ENCODE measurements around the gene MFRP.

Gene MFRP

DNA sequence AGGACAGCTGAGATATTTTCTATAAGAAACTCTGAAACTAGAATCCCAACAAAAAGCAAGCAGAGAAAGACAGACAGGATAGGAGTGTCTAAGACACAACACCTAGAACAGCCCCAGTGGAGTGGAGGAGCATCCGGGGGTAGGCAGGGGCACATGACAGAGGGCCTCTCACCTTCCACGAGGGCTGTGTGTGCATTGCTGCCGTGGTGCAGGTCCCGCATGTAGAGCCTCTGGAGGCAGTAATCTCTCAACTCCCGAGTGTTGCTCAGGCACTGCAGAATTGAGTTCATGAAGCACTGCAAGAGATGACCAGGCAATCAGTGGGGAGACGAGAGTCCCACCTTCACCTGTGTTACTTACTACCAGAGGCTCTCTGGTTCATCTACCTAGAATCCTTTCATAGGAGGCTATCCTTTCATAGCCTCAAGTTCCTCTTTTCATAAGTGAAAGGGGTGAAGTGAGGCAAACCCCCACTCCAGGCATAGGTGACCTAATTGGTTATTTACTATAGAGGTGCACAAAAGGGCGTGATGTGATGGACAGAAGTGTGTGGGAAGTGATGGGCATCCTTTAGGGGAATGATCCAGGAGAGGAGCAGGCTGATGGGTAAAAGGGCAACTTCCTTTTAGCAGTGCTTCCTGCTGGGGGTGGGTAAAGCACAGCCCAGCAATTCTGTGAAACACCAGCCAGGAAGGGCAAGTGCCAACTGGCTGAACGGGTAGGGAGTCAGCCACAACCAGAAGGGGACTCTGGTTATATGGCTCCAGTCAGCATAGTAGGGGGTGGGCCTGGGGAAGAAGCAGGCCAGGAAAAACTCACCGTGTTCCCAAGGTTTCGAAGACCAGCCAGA lies 13.1 kb upstream of the MFRP start:
- no peak for DNase-seq (ENCODE audit: low read depth in 2 of 2)

DNA sequence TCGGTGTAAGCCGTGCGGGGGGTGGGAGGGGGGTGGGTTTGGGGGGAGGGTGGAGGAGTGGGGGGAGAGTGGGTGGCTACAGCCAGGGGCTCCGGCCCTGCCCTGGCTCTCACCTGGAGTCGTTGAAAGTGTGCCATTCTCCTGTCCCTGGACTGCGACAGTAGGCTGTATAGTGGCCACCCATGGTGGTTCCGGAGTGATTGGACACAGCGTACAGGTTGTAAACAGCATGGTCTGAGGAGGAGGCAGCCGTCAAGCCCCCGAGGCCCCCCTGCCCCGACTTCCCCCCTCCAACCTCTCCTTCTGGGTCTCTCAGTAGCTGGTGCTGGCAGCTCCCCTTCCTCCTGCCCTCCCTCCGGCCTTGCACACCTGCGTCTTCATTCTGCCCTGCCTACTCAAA lies 10.6 kb upstream of the MFRP start:
- DNase-seq (ENCODE audit: low read depth in 2 of 2), result no peak

DNA sequence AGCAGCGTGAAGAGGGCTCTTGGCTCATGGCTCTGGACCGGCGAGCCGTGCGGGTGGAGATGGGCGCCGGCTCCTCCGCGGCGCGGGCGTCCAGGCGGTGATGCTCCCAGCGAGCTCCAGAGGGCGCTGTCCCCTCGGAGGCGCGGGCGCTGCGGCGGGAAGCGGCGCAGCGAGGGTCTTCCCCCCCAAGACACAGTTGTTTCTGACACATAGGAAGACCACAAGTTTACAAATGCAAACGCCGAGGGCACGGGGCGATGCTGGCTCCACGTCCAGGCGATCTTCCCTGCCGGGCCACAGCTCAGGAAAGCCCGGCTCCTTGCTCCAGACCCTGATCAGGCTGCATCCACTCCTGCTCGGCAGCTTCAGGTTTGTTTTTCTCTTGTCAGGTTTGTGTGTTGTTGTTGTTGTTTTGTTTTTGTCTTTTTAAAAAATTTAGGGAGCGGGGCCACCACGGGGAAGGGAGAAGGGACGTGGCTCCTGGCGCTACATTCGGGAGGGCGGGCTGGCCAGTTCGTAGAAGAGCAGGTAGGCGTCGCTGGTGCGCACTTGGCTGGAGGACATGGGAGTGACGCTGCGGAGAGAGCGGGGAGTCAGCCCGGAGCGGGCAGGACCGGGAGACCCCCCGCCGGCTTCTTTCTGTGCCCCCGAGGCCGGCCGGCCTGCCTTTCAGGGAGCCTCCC lies 10.0 kb upstream of the MFRP start:
- peak; percentile 52 to 67 for DNase-seq (ENCODE audit: low read depth in 2 of 2)

DNA sequence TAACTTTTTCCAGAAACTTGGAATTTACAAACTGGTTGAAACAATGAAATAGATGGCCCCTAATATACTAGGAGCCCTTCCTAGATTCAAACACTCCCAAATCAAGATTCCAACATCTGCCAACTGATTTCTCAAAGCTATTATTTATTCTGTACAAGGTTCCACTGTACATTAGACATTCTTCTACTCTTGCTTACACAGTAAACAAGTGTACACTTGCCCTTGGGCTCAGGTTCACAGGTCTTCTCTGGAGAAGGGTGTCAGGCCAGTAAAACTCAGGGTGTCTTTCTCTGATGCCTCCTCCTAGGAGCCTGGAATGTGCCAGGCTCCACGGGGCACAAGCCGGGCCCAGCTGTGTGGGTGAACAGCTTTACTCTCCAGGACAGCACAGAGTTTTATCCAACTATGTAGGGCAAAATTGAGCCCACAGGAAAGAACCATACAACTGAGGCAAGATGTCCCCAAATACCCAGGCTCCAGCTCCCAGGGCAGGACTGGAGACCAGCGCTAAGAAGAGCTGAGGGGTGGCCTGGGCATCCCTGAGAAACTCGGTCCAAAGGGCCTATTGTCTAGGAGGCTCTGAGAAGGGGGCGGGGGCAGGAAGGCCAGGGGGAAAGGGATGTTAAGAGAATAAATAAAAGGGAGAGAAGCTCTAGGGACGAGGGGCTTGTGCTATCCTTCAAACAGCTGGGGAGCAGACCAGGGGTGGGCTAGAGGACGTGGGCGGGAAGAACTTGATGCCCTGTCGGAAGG lies 8.8 kb upstream of the MFRP start:
- no peak for DNase-seq (ENCODE audit: low read depth in 2 of 2)

DNA sequence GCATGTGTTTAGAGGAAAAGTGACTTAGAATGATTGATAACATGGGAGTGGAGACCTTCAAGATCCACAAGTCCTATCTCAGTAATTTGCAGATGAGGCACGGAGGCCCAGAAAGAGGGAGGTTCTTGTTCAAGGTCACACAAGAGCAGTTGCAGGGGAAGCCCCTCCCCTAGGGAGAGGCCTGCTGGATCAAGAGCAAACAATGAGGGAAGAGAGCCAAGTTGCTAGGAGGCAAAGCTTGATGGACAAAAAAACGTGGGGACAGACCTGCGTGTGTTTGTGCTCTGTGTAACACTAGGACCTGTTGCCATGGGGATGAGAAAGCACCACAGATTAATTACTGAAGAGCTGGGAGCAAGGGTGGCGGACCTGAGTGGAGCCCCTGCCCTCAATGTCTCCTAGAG lies 6.4 kb upstream of the MFRP start:
- no peak for DNase-seq (ENCODE audit: low read depth in 2 of 2)

DNA sequence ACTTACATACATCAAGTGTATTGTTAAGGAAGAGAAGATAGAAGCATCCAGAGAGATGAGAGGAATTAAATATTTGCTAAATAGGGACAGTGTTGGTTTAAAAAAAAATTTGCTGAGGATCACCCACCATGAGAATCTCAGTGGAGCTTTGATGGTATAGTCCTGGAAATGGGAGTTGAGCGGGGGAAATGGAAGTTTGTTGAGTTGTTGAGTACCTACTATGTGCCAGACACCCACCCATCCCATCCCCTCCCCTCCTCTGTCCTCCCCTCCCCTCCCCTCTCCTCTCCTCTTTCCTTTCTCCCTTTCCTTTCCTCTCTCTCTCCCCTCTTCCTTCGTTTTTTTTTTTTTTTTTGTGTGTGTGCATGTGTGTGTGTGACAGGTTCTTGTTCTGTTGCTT lies 4.7 kb upstream of the MFRP start:
- no peak for DNase-seq (ENCODE audit: low read depth in 2 of 2)

DNA sequence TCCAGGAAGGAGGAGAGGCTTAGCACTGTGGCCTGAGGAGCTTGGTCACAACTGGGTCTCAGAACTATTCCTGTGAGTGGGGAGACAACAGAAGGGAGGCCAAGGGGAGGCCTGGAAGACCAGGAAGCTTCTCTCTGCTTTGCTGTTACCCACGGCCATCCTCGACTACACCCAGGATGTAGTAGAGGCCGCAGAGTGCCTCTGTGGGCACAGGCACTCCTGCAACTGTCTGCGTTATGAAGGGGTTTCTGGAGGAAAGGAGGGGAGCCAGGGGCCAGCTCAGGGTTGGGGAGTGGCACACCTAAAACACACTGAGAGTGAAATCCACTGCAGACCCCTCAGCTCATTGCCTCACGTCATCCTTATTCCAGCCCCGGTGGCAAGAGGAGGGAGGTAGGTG lies 3.8 kb upstream of the MFRP start:
- DNase-seq (ENCODE audit: low read depth in 2 of 2), result no peak

DNA sequence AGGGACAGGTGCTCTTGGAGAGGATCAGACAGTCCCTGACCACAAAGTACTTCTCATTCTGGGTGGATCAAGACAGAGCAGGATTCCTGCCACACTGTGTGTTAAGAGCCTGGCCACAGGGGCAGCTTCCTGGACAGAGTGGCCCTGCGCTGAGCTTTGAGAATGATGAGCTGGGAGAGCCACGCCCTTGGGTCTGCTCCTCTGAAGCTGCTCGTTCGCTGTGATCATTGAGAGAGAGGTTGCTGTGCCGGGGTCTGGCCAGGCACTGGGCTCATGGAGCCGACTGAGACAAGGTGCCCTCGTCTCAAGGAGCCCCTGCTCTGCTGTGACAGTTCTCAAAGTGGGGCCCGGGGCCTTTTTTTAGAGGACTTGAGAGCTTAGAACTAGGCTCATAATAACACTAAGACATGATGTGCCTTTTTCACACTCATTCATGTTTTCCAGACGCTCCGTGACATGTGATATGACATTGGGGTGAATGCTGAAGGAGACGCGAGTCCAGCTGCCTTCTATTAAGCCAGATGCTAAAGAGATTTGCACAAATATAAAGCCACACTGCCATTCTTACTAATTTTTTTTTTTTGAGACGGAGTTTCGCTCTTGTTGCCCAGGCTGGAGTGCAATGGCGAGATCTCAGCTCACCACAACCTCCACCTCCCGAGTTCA lies 1.6 kb upstream of the MFRP start:
- DNase-seq (ENCODE audit: low read depth in 2 of 2), result no peak

DNA sequence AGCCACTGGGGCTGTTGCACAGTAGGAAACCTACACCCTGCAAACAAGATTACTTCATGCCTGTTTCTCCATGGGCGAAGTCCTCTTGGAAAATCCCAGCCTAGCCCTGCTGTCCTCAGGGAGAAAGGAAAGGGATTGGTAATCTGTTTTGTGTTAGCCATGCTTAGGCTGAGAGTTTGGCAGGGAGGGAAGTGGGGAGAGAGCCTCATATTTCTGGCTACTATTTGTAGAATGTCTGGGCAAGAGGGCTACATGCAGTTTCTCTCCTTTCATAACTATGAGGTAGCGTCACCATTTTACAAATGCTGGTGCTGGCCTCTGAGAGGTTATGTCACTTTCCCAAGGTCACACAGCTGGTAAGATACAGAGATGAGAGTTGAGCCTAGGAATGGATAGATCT lies 737 bp upstream of the MFRP start:
- no peak for DNase-seq (ENCODE audit: low read depth in 2 of 2)

DNA sequence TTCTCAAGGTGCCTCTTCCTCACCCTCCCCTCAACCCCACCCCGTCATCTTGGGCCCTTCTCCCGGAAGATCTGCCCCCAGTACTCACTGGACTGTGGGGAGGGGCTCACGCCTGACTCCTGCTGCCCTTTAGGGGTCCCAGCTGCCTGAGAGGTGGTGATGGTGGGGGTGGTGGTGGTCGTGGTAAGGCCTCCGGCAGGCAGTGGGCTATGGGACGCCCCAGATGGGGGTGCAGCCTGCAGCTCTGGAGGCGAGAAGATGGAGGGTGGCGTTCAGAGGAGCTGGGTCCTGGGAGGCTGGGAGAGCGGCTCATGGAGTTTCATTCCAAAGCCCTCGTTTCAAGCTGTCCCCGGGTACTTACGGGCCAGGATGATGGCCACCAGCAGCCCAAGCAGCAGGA lies 820 bp downstream of the MFRP start:
- DNase-seq (ENCODE audit: low read depth in 2 of 2), result no peak

DNA sequence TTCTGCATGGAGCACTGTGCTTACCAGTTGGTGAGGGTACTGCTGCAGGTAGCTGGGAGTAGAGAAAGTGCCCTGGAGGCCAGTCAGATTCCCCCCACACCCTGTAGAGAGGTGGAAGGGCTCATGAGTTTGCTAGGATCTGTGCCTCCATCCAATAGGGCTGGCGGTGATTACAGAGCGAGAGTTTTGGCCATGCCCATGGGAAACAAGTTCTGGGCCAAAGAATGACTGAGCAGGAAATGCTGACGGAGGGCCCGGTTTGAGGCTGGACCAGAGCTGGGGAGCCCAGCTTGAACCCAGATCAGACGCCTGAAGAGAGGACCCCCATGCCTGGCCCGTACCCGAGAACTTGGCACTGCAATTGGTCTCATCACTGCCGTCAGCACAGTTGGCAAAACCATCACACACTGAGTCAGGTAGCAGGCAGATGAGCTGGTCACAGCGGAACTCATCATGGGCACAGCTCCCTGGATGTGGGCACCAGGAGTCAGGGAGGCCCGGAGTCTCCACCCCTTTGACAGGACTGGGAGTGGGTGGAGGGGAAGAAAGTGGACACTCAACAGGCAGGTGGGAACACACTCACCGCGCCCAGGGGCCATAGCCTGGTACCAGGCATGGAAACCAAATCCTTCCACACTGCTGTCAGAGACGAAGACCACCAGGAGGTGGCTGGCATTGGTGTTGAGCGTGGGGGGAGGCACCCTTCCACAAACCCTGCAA lies 2.1 kb downstream of the MFRP start:
- no peak for DNase-seq (ENCODE audit: low read depth in 2 of 2)

DNA sequence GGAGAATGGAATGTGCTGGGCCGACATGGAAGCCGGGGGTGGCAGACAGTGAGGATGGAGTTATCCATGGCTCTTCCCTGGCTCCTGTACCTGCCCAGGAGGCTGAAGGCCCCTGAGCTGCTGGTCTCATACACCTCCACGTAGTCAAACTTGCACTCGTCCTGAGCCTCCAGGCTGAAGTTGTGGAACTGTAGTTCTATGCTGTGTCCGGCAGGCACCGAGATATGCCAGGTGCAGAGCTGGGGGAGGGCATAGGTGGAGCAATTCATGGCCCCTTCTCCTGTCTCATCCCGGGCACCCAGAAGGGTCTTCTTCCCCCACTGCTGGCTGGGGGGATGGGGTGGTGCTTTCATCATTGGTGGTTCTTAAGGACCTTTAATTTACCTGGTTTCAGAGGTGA lies 2.8 kb downstream of the MFRP start:
- DNase-seq (ENCODE audit: low read depth in 2 of 2), result no peak

DNA sequence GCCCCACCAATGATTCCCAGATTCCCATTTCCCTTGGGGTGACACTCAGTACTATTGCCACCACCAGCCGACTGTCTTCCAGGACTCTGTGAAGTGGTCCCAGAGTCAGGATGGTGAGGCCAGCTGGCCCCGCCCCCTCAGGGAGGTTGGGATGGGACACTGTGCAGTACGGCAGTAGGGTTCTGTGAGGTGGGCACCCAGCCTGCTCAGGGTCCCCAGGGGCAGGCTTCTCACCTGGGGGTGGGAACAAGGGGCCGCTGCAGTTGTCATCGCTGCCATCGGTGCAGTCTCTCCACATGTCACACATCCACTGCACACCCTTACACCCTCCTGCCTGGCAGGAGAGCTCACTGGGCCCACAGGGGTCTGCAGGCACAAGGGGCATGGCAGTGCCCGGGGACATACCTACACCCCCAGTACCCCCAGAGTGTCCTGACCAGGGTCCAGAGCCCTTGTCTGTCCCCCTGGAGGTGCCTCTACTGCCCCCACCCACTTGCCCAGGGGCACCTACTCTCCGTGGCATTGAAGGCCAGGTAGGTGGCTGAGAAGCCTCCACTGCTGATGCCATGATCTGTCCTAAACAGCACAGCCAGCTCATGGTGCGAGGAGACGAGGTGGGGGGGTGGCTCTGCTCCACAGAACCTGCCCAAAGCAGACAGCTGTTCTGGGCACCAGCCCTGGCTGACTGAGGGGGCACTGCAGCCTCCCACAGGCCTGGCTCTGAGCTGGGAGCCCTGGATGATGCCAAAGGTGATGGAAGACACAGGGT lies 4.0 kb downstream of the MFRP start:
- no peak for DNase-seq (ENCODE audit: low read depth in 2 of 2)

DNA sequence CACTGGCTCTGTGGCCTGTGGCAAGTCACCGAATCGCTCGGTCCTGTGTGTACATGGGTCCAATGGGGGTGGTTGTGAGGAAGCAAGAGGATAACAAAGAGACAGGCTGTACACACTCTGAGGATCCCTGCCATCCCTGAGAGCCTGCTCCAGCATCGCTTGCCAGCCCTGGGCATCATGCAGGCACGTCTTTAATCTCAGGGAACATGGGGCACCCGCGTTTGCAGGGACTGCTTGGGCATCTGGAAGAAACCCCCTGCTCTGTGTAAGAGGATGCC lies 4.5 kb downstream of the MFRP start:
- no peak for DNase-seq (ENCODE audit: low read depth in 2 of 2)

DNA sequence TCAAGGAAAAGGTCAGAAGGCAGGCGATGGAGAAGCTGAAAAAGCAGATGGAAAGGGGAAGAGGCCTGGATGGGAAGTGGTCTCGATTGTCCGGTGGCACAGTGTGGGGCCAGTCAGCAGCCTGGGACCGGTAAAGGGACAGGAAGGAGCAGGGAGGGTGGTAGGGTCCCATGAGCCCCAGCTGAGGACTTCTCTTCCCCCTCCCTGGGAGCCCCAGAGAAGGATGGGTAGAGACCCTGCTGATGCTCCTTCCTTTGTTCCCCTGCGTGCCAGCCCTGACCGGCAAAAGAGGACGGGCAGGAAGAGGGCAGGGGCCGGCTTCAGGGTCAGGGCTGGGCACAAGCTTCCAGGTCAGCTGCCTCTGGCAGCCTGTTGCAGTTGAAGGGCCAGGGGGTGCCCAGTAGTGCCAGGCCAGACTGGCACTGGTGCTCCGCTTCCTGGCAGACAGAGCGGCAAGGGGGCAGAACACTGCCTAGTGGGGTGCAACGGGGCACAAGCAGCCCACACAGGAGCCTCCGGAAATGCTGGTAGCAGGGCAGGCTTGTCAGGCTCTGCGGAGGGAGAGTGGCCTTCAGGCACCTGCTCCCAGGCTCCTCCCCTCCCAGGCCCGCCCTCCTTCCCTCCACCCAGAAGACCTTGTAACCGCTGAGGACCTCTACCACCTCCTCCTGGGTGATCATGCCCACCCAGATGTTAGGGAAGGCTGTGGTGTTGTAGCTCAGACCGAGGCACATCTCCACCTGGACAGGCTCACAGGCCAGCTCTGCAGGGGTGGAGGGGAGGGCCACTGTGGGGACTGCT lies 5.1 kb downstream of the MFRP start:
- no peak for DNase-seq (ENCODE audit: low read depth in 2 of 2)

DNA sequence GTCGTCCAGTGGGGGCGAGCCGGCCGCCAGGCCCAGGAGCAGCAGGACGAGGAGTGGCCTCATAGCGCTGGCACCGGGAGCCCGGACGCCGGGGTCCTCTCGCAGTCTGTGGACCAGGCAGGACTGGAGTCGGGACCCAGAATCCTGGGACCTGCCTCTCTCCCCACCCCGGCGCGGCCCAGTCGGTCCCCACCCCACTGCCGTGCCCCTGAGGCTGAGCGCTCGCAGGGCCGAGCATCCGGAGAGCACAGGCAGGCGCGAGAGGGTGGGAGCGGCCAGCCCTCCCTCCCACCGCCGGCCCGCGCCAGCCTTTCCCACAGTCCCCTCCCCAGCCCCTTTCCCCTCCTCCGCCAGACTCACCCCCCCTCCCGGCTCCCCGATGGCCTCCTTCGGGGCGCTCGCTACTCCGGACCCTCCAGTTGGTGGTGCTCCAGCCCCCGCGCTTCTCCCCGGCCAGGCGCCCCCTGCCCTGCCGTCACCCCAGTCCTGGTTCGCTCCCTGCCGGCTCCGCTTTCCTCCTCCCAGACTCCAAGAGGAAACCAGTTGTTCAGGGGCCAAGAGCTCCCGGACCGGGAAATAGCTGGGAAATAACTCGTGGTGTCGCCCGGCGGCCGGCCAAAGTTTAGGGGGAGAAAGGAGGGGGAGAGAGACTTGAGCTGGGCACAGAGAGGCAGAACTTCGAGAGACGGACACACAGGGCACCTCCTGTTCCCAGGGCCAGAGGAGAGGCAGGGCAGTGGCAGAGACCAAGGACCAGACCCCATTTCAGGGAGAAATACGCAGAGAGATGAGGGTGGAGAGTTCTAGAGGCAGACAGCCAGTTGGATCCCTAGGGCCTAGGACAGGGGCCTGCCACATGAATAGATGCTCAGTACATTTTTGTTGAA lies 5.9 kb downstream of the MFRP start, which contains the start of gene C1QTNF5:
Gene C1QTNF5, minus strand, starts transcription at position 549 of the 887 bp plus-strand sequence. Its CDS starts 486 bp downstream, at position 63.
- DNase-seq (ENCODE audit: low read depth in 2 of 2), result no peak

DNA sequence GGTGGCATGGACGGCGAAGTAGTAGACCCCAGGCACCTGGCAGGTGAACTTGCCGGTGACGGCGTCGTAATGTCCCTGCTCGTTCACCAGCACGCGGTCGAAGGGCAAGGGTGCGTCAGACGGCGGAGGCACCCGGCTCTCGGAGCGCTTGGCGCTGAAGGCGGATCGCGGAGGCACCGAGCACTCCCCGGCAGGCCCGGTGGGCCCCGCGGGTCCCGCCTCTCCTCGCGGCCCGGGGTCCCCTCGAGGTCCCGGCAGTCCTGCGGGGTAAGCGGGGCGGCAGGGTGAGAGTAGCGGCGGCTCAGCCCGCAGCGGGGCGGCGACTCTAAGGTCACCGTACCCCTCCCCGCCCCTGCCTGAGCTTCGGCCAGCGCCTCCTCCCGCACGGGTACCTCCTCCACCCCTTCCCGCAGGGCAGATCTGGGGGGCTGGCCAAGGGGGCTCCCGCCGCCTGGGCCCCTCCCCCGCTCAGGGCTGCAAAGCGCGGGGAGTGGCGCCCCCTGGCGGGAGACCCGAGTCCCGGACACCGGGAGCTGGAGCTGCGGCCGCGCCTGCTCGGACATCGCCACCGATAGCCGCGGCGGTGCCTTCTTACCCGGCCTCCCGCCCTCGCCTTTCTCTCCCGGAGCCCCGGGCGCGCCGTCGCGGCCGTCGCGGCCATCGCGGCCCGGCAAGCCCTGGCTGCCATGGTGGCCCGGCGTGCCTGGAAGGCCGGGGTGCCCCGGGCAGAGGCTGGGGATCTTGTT lies 6.7 kb downstream of the MFRP start:
- no peak for DNase-seq (ENCODE audit: low read depth in 2 of 2)

DNA sequence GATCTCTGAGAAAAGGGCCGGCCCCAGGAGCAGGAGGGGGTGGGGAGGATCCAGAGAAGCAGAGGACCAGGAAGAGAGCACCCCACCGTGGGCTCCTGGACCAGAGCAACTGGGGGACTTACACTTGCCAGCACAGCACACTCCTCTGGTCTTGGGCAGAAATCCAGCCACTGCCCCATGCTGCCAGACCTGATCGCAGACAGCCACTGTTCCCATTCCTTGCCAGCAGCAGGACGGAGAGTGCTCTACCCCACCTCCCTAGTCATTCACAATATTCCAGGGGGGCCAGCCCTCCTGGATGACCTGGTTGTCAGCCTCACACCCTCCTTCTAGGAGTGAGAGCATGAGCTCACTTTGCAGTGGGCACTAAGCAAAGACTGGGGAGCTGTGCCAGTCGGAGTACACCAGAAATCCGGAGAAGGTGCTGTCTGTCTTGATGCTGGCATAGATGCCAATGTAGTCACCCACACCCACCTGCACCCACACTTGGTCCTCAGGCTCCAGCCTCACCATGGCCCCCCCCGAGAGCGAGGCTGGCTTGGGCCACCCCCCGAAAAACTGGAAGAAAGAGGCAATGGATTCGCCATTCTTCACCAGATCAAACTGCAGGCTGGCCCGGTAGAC lies 7.4 kb downstream of the MFRP start:
- no peak for DNase-seq (ENCODE audit: low read depth in 2 of 2)

Data from stimulated activated CD4-positive, alpha-beta T cell treated with anti-CD3 and anti-CD28 coated beads, Interleukin-15, amount 100 ng/mL, for 48 hours (primary cell).